ENCODE measurements around the gene PAOX.
"Not testable (repeated sequence)": the region's sequence is repeated elsewhere in the genome, so short reads cannot be mapped to it uniquely, and the experiment has no call there.

The PAOX gene

DNA sequence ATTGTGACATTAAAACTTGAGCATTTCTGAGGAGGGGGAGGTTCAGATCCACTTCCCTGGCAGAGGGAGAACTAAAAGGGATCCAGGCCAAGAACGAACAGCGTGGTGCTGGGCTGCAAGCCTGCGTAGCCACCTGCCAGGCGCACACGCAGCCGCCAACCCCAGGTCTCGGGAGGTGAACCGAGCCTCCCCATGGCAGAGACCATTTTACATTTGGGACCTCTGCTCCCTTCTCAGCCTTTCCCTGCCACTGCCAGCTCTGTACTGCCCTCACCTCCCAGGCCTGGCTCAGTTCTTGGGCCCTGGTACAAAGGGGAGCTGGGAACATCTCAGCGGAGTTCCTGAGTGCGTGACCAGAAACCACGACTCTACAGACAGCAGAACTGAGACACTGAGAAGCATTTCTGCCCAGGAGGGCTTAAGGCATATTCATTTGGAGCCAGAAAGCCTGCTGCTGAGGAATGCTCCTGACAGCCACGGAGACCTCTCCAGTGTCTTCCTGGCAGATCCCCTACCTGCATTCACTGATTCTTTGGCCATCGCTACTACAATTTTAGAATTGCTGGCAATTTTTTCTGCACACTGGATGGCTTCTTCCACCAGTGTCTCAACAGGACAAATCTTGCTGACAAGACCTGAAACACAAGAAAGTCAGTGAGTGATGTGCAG is 13.5 kb upstream of the PAOX start:
- DNase-seq = no peak

DNA sequence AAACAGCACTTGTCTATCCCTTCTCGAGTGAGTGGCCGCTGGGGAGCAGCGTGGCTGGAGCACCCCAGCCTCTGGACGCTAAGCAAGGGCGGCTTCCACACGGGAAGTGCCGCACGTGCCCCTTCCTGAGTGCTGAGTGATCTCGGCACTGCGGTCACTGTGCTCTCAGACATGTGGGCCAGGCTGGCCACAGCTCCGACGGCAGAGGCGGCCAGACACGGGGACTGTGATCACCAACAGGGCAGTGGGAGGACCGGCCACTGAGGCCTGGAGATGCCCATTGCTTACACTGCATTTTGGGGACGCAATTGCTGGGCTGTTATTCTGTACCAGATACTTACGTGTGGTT is 13.0 kb upstream of the PAOX start:
- DNase-seq = no peak

DNA sequence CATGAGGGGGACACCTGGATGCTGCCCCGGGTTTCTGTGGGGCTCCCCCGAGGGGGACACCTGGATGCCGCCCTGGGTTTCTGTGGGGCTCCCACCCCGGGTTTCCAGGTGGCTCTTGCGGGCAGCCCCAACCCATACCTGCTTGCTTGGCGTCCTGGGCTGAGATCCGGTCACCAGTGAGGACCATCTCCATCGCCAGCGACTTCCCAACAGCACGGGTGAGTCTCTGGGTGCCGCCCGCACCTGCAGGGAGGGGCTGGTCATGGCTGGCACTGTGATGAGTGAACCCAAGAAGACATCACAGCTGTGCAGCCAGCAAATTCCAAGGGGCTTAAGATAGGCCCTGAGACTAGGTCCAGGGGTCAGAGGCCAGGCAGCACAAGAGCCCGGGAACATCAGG is 12.3 kb upstream of the PAOX start:
- DNase-seq = no peak

DNA sequence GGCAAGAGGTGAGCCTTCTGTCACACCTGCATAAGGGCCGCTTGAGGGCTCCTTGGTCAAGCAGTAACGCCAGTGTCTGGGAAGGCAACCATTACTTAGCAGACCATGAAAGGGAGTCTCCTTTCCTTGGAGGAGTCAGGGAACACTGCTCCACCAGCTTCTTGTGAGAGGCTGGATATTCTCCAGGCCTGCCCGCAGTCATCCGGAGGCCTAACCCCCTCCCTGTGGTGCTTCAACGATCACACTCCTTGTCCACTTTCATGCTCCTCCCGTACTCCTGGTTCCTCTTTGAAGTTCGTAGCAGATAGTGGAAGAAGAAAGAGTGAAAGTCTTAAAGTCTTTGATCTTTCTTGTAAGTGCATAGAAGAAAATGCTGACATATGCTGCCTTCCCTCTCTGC is 11.6 kb upstream of the PAOX start:
- DNase-seq = not testable (repeated sequence)

DNA sequence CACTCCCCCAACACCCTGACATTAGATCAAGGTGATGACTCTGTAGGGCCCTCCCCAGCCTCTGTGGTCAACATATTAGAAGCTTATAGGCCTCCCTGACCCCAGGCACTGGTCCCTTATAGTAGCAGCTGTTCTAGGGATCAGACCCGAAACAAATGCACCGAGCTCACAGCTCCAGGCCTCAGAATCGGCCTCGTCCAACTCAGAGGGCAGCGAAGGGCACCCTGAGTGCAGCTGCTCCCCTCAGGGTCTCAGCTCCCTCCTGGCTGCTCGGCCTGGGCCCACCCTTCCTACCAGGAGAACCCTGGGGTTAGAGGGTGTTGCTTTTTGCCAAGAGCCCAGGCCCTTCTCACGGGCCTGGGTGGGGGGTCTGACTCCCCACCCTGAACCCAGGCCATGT is 10.9 kb upstream of the PAOX start:
- no peak for DNase-seq

DNA sequence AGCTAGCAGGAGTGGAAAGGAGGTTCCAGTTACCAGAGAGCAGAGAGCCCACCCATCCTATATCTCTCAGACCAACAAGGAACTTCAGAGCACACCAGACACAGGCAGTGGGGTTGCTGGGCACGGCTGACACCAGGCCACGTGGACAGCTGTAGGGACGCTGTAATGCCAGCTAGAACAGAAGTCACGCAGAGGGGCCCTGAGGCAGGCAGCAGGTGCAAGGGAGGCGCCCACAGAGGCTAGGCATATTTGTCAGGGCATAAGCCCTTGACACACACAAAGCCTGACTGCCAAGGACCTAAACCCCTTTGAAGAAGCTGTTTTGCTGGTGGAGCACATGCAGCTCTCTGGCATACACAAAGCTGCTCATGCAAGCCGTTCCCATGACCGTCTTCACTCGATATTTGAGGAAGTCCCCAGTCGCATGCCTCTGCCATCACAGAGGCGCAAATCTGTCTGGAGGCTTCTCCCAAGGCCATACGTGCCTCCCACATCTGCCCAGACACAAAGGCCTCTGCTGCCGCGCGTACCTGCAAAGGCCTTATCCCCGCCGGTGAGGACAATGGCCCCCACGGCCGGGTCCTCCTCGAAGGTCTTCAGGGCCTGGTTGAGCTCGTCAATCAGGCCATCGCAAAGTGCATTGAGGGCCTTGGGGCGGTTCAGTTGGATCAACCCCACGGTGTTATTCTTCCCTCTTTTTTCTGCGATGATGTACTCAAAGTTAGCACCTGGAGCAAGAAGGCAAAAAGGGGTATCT is 8.9 kb upstream of the PAOX start:
- DNase-seq = no peak

DNA sequence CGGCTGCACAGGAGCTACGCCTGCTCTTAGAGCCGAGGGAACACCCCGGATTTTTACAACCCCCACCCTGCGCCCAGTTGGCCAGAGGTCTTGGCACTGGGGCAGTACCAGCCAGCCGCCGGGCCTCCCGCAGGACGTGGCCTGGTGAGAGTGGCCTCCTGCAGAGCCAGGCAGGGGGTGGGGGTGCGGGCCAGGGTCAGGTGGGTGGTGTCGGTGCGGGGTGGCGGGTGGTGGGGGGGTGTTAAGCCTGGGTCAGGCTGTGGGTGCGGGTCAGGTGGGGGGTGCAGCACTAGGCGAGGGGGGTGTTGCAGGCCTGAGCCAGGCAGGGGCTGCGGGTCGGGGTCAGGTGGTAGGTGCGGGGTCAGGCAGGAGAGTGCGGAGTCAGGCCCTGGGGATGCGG is 6.6 kb upstream of the PAOX start:
- DNase-seq = no peak

DNA sequence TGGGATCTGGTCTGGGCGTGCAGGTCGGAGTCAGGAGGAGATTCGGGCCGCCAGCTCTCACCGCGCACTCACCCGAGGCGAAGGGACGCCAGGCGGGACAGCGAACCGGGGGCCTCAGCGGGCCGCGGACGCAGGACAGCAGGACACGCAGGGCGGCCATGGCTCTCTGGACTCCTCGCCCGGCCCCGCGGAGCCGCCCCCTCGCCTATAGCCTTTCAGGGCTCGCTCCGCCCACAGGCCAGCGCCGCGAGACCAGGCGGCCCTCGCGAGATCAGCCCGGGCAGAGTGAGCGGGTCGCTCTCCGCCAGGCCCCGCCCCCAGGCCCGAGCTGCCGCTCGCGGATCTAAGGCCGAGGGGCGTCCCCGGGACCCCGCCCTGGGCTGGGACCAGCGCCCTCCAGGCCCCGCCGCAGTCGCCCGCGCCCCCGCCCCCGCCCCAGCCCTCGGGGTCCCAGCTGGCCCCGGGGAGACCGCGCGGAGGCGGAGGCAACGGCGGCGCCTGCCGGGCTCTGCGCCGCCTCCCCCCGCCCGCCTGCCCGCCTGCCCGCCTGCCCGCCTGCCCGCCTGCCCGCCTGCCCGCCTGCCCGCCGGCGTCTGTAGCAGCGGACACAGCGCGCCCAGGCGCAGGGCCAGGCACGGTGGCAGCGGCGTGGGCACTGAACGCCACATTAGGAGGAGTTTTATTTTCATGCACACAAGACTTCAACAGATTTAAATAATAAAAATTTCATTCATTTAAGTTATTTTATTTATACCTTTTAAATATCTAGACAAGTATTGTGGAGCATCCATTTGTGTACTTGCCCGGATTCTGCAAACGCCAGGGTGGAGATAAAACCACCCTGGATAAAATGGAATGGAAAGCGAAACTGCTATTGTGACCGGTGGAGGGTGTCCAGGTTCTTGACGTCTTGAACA is 5.6 kb upstream of the PAOX start, which contains the start of gene ECHS1:
Gene ECHS1, minus strand, starts transcription at position 181 of the 917 bp plus-strand sequence. Its CDS starts 21 bp downstream, at position 160.
- DNase-seq = peak; percentile 55

DNA sequence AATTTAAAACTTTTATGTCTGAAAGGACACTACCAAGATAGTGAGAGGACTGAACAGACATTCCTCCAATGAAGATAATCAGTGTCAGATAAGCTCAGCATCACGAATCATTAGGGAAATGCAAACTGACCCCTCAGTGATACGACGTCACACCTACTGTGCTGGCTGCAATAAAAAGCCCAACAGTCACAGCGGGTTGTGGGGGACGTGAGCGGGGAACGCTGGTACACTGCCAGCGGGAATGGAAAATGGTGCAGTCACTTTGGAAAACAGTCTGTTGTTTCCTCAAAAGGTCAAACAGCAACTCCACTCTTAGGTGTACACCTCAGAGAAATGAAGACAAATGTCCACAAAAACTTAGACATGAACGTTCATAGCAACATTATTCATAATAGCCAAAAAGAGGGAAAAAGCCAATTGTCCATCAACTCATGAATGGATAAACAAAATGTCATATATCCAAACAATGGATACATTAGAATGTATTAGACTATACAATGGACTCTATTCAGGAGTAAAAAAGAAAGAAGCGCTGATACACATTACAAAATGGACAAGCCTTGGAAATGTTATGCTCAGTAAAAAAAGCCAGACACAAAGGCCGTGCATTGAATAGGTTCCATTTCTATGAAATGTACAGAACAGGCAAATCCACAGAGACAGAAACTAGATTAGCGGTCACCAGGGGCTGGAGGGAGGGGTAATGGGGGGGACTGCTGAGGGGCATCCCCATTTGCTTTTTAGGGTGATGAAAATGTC is 3.5 kb upstream of the PAOX start:
- DNase-seq = no peak

DNA sequence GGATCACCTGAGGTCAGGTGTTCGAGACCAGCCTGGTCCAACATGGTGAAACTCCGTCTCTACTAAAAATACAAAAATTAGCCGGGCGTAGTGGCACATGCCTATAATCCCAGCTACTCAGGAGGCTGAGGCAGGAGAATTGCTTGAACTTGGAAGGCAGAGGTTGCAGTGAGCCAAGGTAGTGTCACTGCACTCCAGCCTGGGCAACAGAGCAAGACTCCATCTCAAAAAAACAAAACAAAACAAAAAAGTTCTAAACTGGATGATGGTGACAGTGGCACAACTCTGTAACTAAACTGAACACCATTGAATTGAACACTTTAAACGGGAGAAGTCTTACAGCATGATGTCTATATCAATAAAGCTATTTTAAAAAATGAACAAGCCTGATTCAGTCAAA is 2.9 kb upstream of the PAOX start:
- not testable (repeated sequence) for DNase-seq

DNA sequence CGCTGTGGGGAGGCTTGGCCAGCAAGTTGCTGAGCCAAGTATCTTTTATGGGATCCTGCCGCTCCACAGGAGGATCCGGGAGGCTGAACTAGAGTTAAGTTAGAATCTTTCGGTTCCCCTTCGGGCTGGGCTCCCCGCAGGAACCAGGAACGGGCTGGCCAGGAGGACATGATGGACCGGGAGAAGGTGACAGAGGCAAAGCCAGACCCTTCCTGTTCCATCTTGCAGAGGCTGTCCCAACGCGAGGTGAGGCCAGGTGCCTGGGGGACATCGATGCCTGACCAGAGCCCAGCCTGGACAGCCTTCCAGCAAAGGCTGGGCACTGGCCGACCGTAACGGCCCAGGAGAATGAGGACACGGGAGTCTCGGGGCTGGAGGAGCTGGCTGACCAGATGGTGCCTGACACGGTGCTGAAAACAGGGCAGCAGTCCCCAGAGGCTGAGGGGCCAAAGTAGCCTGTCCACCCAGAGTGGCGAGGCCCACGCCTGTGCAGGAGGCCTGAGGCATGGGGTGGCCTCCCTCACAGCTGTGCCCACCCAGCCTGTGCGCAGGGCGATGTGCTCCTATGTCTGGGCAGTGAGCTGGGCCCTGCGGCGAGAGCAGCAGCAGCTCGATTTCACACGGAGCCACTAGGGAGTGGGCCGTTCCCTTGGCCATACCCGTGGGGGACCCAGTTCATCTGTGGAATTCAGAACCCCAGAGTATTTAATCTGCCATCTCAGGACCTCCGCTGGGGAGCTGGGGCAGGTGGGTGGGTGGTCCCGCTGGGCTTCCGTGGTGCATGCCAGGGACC is 1.8 kb upstream of the PAOX start:
- DNase-seq = no peak

DNA sequence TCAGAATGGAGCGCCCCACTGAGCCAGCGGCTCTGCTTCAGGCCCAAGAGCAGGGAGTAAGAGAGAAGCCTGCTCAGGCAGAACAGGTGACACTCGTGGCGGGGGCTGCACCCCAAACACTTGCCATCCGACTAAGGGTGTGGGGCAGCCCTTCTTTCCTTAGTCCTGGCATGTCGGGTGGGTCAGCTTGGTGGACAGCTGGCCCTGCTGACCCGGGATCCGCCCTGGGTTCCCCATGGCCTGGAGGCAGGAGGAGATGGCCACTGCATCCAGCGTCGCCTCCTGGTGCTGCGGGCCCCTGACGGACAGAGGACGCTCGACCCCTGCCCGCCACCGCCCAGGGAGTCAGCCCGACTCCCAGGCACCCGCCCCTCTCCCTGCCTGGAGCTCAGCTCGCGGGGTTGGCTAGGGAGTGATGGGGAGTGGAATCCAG is 1.2 kb upstream of the PAOX start:
- no peak for DNase-seq

DNA sequence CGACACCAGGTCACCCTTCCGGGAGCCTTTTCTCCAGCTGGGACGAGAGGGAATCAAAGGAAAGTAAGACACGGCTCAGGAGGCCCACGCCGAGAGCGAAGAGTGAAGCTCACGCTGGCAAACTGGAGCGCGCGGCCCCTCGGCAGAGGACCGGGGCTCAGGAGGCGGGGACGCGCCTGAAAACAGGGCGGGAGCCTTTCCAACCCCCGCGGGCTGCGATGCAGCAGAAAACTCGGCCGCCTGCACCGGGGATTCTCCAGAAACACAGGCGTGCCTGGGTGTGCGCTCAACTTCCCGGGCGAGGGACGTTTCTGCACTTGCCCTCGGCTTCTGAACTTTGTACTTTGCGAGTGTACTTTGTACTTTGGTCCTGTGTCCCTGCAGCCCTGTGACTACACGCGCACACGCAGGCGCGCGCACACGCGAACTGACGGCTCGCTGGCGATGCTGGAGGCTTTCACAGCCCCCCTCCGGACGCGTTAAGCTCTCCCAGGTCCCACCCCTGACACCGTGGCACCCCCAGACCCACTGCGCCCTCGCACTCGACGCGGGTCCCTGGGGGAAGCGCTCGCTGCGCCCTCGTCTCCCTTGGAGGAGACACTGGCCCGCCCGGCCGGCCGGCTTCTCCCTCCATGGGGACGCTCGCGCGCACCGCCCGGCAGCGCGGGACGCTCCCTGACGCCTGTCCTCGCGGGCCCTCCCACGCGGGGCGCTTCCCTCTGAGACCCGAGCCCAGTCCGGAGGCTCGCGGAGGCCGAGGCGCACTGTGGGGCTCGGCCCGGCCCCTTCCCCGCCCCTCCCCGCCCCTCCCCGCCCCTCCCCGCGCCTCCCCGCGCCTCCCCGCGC is 588 bp upstream of the PAOX start:
- DNase-seq = no peak

DNA sequence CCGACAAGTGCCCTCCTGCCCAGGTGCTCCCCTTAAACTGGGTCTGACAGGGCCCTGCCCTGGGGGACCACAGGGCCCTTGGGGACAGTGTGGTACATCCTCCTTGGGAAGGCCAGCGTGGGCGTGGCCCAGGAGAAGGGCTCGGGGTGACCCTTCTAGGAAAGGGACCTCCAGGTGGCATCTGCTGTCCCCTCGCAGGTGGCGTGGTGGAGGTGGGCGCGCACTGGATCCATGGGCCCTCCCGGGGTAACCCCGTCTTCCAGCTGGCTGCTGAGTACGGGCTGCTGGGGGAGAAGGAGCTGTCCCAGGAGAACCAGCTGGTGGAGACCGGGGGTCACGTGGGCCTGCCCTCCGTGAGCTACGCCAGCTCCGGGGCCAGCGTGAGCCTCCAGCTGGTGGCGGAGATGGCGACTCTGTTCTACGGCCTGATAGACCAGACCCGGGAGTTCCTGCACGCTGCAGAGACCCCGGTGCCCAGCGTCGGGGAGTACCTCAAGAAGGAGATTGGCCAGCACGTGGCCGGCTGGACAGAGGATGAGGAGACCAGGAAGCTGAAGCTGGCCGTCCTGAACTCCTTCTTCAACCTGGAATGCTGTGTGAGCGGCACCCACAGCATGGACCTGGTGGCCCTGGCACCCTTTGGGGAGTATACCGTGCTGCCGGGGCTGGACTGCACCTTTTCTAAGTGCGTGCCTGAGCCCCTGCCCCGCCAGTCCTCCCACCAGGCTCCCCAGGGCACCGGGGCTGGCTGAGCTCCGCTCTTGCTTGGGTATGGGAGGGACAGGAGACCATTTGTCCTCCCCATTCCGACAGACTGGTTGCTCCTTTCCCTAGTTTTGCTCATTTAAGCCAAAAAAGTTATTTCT is 972 bp downstream of the PAOX start:
- DNase-seq = no peak

DNA sequence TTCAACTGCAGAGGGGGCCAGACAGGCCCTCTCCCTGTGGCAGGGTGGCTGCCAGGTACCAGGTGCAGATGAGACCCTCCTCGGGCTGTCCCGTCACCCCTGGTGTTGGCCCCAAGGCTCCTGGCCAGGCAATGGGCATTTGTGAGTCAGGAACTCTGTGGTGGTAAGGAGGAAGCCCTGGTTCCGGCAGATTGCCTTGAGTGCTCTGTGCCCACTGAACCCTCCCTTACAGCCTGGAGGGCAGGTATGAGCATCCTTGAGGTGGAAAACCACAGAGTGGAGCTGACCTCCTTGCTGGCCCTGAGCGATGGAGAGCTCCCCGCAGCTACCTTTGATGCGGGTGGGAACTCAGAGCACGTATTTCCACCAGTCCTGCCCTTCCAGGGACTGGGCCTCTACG is 2.0 kb downstream of the PAOX start:
- DNase-seq = no peak

DNA sequence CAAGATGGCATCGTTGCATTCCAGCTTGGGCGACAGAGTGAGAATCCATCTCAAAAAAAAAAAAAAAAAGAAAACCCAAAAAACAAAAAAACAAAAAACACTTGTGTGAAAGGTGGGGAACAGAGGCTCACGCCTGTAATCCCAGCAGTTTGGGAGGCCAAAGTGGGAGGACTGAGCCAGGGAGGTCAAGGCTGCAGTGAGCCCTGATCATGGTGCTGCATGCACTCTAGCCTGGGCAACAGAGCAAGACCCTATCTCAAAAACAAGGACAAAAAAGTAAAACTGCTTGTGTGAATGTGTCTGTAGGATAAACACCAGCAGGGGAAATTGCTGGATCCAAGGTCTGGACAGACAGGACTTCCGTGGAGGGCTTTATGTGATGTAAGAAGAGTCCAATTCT is 4.5 kb downstream of the PAOX start:
- DNase-seq = no peak

DNA sequence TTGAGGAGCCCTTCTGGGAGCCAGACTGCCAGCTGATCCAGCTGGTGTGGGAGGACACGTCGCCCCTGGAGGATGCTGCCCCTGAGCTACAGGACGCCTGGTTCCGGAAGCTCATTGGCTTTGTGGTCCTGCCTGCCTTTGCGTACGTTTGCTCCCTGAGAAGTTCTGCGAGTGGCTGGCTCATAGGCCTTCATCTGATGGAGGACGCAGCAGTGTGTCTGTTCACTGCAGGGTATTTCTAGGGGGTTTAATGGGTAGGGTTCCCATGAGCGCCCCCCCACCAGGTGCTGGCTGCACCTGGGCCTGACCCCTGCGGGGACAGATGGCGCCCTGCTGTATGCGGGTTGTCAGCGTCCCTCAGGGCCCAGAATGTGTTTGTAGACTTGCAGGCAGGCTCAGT is 5.0 kb downstream of the PAOX start:
- no peak for DNase-seq

DNA sequence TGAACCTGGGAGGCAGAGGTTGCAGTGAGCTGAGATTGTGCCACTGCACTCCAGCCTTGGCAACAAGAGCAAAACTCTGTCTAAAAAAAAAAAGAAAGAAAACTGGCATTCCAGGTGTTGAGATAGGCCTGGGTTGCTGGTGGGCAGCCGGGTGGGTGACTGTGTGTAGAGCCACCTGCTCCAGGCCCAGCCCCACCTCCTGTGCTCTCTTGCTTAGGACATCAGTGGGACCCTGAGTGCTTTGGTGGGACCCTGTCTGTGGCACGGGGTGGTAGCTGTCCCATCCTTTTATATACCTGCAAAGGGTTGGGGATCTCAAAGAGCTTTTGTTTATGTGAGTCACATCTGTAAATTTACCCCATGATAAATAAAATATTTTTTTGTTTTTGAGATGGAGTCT is 6.2 kb downstream of the PAOX start:
- no peak for DNase-seq

DNA sequence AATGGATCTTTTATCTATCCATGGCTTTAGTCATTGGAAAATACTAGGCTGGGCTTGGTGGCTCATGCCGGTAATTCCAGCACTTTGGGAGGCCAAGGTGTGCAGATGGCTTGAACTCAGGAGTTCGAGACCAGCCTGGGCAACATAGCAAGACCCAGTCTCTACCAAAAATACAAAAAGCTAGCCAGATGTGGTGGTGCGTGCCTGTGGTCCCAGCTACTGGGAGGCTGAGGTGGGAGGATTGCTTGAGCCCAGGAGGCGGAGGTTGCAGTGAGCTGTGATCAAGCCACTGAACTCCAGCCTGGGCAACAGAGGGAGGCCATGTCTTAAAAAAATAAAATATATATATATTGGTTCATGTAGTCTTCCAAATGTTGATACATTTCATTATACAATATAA is 7.9 kb downstream of the PAOX start:
- not testable (repeated sequence) for DNase-seq

Data from SIG-M5 (cell line).